Esophagus muscularis mucosa (tissue), 4 donors: ENCODE data around the gene NRCAM. TPM values are rescaled to one million over a fixed set of nuclear protein-coding genes. Genes with fewer than 3 reads are reported as not detected.

Experiments
- DNase-seq: peaks from one replicate; pipeline ENCODE4 v3.0.0-alpha.2; 2017; ENCODE audit errors: extremely low spot score
- H3K27ac ChIP-seq, 4 donors: fragments of 200-600 bp; sonication (generic); replicated peaks in 1 of 4; 1 replicate in 3 of 4; 2 replicates in 1 of 4; pipeline ENCODE4 v1.5.1; 2016 to 2019; ENCODE audit warnings: mild to moderate bottlenecking in 1 of 4
- H3K27me3 ChIP-seq, 4 donors: fragments of 200-600 bp; sonication (generic); one replicate each; pipeline versions ENCODE4 v1.5.1 to v1.6.0; 2016 to 2019
- H3K36me3 ChIP-seq, 4 donors: fragments of 200-600 bp; sonication (generic); one replicate each; pipeline ENCODE4 v1.5.1; 2016 to 2019
- H3K4me1 ChIP-seq, 4 donors: fragments of 200-600 bp; sonication (generic); one replicate each; pipeline ENCODE4 v1.5.1; 2016 to 2019
- H3K4me3 ChIP-seq, 4 donors: fragments of 200-600 bp; sonication (generic); 1 replicate in 2 of 4; 2 replicates in 2 of 4; pipeline ENCODE4 v1.5.1; 2016 to 2019; ENCODE audit warnings: mild to moderate bottlenecking in 4 of 4, moderate library complexity in 1 of 4
- H3K9me3 ChIP-seq, 4 donors: fragments of 200-600 bp; sonication (generic); 1 replicate in 3 of 4; 2 replicates in 1 of 4; pipeline ENCODE4 v1.5.1; 2016 to 2019
- EP300 ChIP-seq: sonication (generic); formaldehyde crosslinking; IDR thresholded peaks from one replicate; pipeline ENCODE4 v1.6.1; 2017; ENCODE audit warnings: antibody characterized with exemption
- POLR2A ChIP-seq: fragments of 450-650 bp; IDR thresholded peaks from one replicate; pipeline ENCODE4 v1.6.1; 2017; ENCODE audit warnings: antibody characterized with exemption, moderate library complexity, mild to moderate bottlenecking, low read depth
- POLR2AphosphoS5 ChIP-seq, 2 donors: sonication (generic); formaldehyde crosslinking; IDR thresholded peaks; one replicate each; pipeline ENCODE4 v1.6.1; 2017; ENCODE audit warnings: antibody characterized with exemption in 2 of 2
- WGBS: methylation state at CpG from one replicate; pipeline ENCODE4 v1.1.5; 2018; 5-methylcytosine and 5-hydroxymethylcytosine counted together
- intact Hi-C: fragments of 100-400 bp; cut with DNase I; formaldehyde crosslinking; loops from one replicate; pipeline ENCODE4 v1.15.1; 2023
- total RNA-seq, 4 donors: library from RNA; depleted of rRNA; stranded (reverse); fragments of >200 nt; gene quantifications; one replicate each; pipeline versions ENCODE4 v1.1.0 to v1.2.1, GENCODE V29; 2016
- TF ChIP-seq, protein P1 (sequence below), 3 experiments: fragments of 200-600 bp in 2 of 3; fragments of 450-650 bp in 1 of 3; sonication (generic) in 2 of 3; IDR thresholded peaks; one replicate each; pipeline ENCODE4 v1.5.1; 2017 to 2019; ENCODE audit warnings: antibody characterized with exemption in 3 of 3, mild to moderate bottlenecking in 2 of 3, moderate library complexity in 1 of 3

The NRCAM gene
- total RNA-seq, 4 donors from 2014 or later: 2.9 to 5.2 (median 3.3) TPM

DNA sequence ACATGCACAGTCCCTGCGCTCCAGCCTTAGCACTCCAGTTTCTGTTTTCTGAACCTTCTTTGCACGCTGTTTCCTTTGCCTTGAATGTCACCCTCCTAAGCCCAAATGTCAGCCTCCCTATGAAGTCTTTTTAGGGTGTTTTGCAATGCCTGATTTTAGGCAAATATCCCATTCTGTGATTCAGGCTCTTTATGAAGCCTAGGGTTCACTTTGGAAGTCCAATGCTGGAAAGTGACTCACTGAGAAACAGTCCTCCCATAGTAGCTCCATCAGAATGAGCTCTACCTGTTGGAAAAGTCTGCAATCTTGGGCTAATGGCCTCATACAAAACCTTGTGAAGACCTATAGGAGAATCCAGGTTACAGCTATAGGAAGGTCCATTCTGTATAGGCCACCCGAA, 331.4 kb downstream of the NRCAM start:
- no peaks in the 10 kb centered on the region for H3K9me3 ChIP-seq
- 87% methylated on average over 3 of the region's 3 CpGs for WGBS
- peak; percentile 88 for DNase-seq
- TF ChIP-seq, protein P1, sequence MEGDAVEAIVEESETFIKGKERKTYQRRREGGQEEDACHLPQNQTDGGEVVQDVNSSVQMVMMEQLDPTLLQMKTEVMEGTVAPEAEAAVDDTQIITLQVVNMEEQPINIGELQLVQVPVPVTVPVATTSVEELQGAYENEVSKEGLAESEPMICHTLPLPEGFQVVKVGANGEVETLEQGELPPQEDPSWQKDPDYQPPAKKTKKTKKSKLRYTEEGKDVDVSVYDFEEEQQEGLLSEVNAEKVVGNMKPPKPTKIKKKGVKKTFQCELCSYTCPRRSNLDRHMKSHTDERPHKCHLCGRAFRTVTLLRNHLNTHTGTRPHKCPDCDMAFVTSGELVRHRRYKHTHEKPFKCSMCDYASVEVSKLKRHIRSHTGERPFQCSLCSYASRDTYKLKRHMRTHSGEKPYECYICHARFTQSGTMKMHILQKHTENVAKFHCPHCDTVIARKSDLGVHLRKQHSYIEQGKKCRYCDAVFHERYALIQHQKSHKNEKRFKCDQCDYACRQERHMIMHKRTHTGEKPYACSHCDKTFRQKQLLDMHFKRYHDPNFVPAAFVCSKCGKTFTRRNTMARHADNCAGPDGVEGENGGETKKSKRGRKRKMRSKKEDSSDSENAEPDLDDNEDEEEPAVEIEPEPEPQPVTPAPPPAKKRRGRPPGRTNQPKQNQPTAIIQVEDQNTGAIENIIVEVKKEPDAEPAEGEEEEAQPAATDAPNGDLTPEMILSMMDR (IDR thresholded peaks at IDR 0.05): no peak
- no peak for TF ChIP-seq EP300
- intact Hi-C loops: loop anchor here (1.0 kb wide), 1 partner anchor 8 kb away; no protein-coding TSS in a partner anchor
- no peaks in the 10 kb centered on the region for H3K36me3 ChIP-seq
- H3K27ac ChIP-seq: no peak overlapping the region
- H3K4me1 ChIP-seq: peaks cover 0 to 24% (median 9%) of the 10 kb centered on the region in 4 donors
- H3K4me3 ChIP-seq: no peak overlapping the region
- H3K27me3 ChIP-seq: no peaks in the 10 kb centered on the region

DNA sequence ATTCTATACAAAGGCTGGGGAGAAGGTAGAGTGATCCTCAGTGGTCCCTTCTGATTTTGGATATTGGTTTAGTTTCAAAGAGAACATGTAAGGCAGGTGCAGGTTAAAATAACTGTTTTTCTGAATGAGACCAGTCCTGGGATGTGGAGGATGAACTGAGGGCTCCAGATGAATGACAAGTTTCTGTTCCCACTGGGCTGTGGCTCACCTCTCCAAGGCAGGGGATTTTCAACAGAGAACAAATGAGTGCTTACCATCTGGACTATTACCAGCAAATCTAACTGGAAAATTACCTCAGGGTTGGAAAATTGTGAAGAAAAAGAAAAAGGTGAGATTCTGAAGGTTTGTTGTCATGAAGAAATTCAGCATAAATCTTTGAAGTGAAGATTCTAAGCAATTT, 334.1 kb downstream of the NRCAM start:
- H3K27me3 ChIP-seq: no peaks in the 10 kb centered on the region
- no peak overlapping the region for H3K27ac ChIP-seq
- peaks cover 0 to 11% (median 0%) of the 10 kb centered on the region in 4 donors for H3K4me1 ChIP-seq
- no peak overlapping the region for H3K4me3 ChIP-seq
- intact Hi-C loops: no loop called here
- no peak for DNase-seq
- no peaks in the 10 kb centered on the region for H3K36me3 ChIP-seq
- H3K9me3 ChIP-seq: no peaks in the 10 kb centered on the region
- TF ChIP-seq POLR2A (no peak), EP300 (no peak), POLR2AphosphoS5 (IDR thresholded peaks at IDR 0.05) (no peak)
- TF ChIP-seq, protein P1 (IDR thresholded peaks at IDR 0.05): no peak

- 59% methylated on average over 3 of the region's 3 CpGs for WGBS
- no peaks in the 10 kb centered on the region for H3K27me3 ChIP-seq
- intact Hi-C loops: no loop called here
- no peak for DNase-seq
- H3K36me3 ChIP-seq: no peaks in the 10 kb centered on the region
- peaks cover 0 to 11% (median 0%) of the 10 kb centered on the region in 4 donors for H3K4me1 ChIP-seq
- TF ChIP-seq POLR2A: no peak
- TF ChIP-seq POLR2AphosphoS5 (IDR thresholded peaks at IDR 0.05): no peak
- TF ChIP-seq, protein P1 (IDR thresholded peaks at IDR 0.05): no peak
- TF ChIP-seq EP300: no peak
- no peaks in the 10 kb centered on the region for H3K9me3 ChIP-seq
- H3K27ac ChIP-seq: no peak overlapping the region
- no peak overlapping the region for H3K4me3 ChIP-seq
These were observed 335.3 kb downstream of the NRCAM start for GRCh38 chr7:108120933-108121332.

DNA sequence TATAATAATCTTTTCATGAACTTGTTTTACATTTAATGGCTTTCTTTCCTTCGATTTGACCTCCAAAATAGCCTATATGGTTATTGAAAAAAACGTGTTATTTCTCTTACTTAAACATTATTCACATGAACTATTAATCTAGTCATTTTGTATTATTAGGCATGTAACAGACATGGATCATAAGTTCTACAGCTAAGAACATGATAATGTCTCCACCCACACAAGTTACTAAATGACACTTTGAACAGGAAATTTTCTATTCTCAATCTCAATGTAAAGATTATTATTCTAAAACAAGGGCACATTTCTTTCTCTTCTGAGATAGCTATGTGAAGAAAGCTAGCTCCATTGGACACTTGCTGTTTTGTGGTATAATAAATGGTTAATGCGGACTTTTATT, 336.0 kb downstream of the NRCAM start:
- Histone ChIP-seq H3K9me3 (no peaks in the 10 kb centered on the region), H3K27ac (no peak overlapping the region), H3K36me3 (no peaks in the 10 kb centered on the region), H3K27me3 (no peaks in the 10 kb centered on the region), H3K4me3 (no peak overlapping the region), H3K4me1 (peaks cover 0 to 11% (median 0%) of the 10 kb centered on the region in 4 donors)
- TF ChIP-seq POLR2A (no peak), POLR2AphosphoS5 (IDR thresholded peaks at IDR 0.05) (no peak), EP300 (no peak)
- TF ChIP-seq, protein P1 (IDR thresholded peaks at IDR 0.05): no peak
- intact Hi-C loops: no loop called here
- DNase-seq: no peak
- WGBS: 81% methylated on average over 3 of the region's 3 CpGs

GRCh38 chr7:108118959-108119358, 337.3 kb downstream of the NRCAM start:
- no peak for TF ChIP-seq EP300
- TF ChIP-seq, protein P1 (IDR thresholded peaks at IDR 0.05): no peak
- no peak for TF ChIP-seq POLR2A
- TF ChIP-seq POLR2AphosphoS5 (IDR thresholded peaks at IDR 0.05): no peak
- Histone ChIP-seq H3K4me3 (no peak overlapping the region), H3K9me3 (no peaks in the 10 kb centered on the region), H3K36me3 (no peaks in the 10 kb centered on the region), H3K27me3 (no peaks in the 10 kb centered on the region), H3K4me1 (peaks cover 0 to 11% (median 0%) of the 10 kb centered on the region in 4 donors), H3K27ac (no peak overlapping the region)
- 96% methylated on average over 2 of the region's 2 CpGs for WGBS
- intact Hi-C loops: no loop called here
- DNase-seq: peak; percentile 19
